GM12878 (cell line): ENCODE results near the gene MRTFB. TPM values are rescaled to one million over a fixed set of nuclear protein-coding genes. Genes with fewer than 3 reads are reported as not detected.

ENCODE experiments used
- CHD1 ChIP-seq: IDR thresholded peaks from 2 replicates; pipeline ENCODE4 v1.6.1; 2012; ENCODE audit warnings: low read depth, low read length, improper control_type of control experiment
- HCFC1 ChIP-seq: fragments of 150-350 bp; IDR thresholded peaks from 2 replicates; pipeline ENCODE4 v1.6.1; 2014; ENCODE audit warnings: low read length
- PAX8 ChIP-seq: fragments of 450-650 bp; IDR thresholded peaks from 2 replicates; pipeline ENCODE4 v1.6.1; 2017; ENCODE audit warnings: mild to moderate bottlenecking, moderate library complexity
- SMAD1 ChIP-seq: fragments of 450-650 bp; IDR thresholded peaks from 2 replicates; pipeline ENCODE4 v1.6.1; 2018; ENCODE audit warnings: mild to moderate bottlenecking, low read depth; ENCODE audit not compliant: partially characterized antibody
- polyA plus RNA-seq, 11 experiments: library from polyadenylated mRNA; depleted of rRNA in 4 of 11; unstranded in 6 of 11; stranded (reverse) in 5 of 11; fragments of >200 nt; fragmentation: Nextera tagmentation in 4 of 11; fragmentation: Illumina TruSeq in 1 of 11; extraction: Ambion mirVana in 4 of 11; extraction: Trizol in 1 of 11; gene quantifications; 1 replicate in 1 of 11; 2 replicates in 10 of 11; pipeline versions ENCODE4 v1.2.1 to v1.2.3, GENCODE V29; 2011 to 2016; ENCODE audit warnings: inconsistent platforms in 2 of 11, missing spikeins in 2 of 11, low read depth in 1 of 11
- total RNA-seq, 4 experiments: library from RNA; depleted of rRNA in 3 of 4; stranded (reverse); fragments of >200 nt in 3 of 4; fragmentation: Illumina TruSeq in 1 of 4; extraction: Trizol in 1 of 4; gene quantifications; 2 replicates each; pipeline versions ENCODE4 v1.2.1 to v1.2.3, GENCODE V29; 2013 to 2021
- TF ChIP-seq, protein P1 (sequence below): fragments of 450-650 bp; IDR thresholded peaks from 2 replicates; pipeline ENCODE4 v1.6.1; 2017; ENCODE audit warnings: mild to moderate bottlenecking, moderate library complexity
- TF ChIP-seq, protein P2 (sequence below): fragments of 150-350 bp; IDR thresholded peaks from 2 replicates; pipeline ENCODE4 v1.6.1; 2016; ENCODE audit warnings: low read depth, low read length
- TF ChIP-seq, protein P3 (sequence below): fragments of 450-650 bp; IDR thresholded peaks from 2 replicates; pipeline ENCODE4 v1.6.1; 2017; ENCODE audit warnings: antibody characterized with exemption, mild to moderate bottlenecking, moderate library complexity

The MRTFB gene
- total and polyA plus RNA-seq, 10 of the 15 experiments (the other 5 are each of a cell fraction or from before 2014, with no cell fraction given) = 2.1 to 14.3 (median 8.0) TPM

DNA sequence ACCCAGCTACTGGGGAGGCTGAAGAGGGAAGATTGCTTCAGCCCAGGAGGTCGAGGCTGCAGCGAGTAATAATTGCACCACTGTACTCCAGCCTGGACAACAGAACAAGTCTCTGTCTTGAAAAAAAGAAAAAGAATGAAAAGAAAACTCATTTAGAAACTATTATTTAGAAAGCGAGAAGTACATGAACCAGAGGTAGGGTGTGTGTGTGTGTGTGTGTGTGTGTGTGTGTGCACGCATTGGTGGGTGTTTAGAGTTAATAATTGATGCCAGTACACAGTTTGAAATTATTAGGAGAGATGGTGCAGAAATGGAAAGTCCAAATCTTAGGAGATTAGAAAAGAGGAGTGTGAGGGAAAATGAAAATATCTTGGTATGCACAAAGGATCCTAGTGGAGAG lies 106.6 kb downstream of the MRTFB start (continued):
- no peak for TF ChIP-seq PAX8
- TF ChIP-seq, protein P1, sequence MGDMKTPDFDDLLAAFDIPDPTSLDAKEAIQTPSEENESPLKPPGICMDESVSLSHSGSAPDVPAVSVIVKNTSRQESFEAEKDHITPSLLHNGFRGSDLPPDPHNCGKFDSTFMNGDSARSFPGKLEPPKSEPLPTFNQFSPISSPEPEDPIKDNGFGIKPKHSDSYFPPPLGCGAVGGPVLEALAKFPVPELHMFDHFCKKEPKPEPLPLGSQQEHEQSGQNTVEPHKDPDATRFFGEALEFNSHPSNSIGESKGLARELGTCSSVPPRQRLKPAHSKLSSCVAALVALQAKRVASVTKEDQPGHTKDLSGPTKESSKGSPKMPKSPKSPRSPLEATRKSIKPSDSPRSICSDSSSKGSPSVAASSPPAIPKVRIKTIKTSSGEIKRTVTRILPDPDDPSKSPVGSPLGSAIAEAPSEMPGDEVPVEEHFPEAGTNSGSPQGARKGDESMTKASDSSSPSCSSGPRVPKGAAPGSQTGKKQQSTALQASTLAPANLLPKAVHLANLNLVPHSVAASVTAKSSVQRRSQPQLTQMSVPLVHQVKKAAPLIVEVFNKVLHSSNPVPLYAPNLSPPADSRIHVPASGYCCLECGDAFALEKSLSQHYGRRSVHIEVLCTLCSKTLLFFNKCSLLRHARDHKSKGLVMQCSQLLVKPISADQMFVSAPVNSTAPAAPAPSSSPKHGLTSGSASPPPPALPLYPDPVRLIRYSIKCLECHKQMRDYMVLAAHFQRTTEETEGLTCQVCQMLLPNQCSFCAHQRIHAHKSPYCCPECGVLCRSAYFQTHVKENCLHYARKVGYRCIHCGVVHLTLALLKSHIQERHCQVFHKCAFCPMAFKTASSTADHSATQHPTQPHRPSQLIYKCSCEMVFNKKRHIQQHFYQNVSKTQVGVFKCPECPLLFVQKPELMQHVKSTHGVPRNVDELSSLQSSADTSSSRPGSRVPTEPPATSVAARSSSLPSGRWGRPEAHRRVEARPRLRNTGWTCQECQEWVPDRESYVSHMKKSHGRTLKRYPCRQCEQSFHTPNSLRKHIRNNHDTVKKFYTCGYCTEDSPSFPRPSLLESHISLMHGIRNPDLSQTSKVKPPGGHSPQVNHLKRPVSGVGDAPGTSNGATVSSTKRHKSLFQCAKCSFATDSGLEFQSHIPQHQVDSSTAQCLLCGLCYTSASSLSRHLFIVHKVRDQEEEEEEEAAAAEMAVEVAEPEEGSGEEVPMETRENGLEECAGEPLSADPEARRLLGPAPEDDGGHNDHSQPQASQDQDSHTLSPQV = no peak
- no peak for TF ChIP-seq CHD1
- no peak for TF ChIP-seq HCFC1
- TF ChIP-seq, protein P2, sequence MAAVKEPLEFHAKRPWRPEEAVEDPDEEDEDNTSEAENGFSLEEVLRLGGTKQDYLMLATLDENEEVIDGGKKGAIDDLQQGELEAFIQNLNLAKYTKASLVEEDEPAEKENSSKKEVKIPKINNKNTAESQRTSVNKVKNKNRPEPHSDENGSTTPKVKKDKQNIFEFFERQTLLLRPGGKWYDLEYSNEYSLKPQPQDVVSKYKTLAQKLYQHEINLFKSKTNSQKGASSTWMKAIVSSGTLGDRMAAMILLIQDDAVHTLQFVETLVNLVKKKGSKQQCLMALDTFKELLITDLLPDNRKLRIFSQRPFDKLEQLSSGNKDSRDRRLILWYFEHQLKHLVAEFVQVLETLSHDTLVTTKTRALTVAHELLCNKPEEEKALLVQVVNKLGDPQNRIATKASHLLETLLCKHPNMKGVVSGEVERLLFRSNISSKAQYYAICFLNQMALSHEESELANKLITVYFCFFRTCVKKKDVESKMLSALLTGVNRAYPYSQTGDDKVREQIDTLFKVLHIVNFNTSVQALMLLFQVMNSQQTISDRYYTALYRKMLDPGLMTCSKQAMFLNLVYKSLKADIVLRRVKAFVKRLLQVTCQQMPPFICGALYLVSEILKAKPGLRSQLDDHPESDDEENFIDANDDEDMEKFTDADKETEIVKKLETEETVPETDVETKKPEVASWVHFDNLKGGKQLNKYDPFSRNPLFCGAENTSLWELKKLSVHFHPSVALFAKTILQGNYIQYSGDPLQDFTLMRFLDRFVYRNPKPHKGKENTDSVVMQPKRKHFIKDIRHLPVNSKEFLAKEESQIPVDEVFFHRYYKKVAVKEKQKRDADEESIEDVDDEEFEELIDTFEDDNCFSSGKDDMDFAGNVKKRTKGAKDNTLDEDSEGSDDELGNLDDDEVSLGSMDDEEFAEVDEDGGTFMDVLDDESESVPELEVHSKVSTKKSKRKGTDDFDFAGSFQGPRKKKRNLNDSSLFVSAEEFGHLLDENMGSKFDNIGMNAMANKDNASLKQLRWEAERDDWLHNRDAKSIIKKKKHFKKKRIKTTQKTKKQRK = no peak
- no peak for TF ChIP-seq SMAD1
- TF ChIP-seq, protein P3, sequence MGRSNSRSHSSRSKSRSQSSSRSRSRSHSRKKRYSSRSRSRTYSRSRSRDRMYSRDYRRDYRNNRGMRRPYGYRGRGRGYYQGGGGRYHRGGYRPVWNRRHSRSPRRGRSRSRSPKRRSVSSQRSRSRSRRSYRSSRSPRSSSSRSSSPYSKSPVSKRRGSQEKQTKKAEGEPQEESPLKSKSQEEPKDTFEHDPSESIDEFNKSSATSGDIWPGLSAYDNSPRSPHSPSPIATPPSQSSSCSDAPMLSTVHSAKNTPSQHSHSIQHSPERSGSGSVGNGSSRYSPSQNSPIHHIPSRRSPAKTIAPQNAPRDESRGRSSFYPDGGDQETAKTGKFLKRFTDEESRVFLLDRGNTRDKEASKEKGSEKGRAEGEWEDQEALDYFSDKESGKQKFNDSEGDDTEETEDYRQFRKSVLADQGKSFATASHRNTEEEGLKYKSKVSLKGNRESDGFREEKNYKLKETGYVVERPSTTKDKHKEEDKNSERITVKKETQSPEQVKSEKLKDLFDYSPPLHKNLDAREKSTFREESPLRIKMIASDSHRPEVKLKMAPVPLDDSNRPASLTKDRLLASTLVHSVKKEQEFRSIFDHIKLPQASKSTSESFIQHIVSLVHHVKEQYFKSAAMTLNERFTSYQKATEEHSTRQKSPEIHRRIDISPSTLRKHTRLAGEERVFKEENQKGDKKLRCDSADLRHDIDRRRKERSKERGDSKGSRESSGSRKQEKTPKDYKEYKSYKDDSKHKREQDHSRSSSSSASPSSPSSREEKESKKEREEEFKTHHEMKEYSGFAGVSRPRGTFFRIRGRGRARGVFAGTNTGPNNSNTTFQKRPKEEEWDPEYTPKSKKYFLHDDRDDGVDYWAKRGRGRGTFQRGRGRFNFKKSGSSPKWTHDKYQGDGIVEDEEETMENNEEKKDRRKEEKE = no peak
